Keratinocyte (primary cell): Measurements from ENCODE around the gene DIAPH2. TPM values are rescaled to one million over a fixed set of nuclear protein-coding genes. Genes with fewer than 3 reads are reported as not detected.

Source experiments
- DNase-seq: peaks from one replicate; pipeline ENCODE4 v3.0.0-alpha.2; 2011; ENCODE audit warnings: low read depth, missing footprints, low spot score
- FAIRE-seq: peaks from 2 replicates; lab custom pipeline; 2011; peaks lifted over from hg19 to GRCh38; lab: Jason Lieb, UNC
- H2AFZ ChIP-seq: 2 replicates; pipeline ENCODE4 v1.6.0; 2012; ENCODE audit warnings: low read length, control low read depth, inconsistent platforms; ENCODE audit not compliant: control insufficient read depth
- H3K27ac ChIP-seq: 2 replicates; pipeline ENCODE4 v1.5.1; 2011; ENCODE audit warnings: low read length; ENCODE audit not compliant: control insufficient read depth, insufficient read depth
- H3K27me3 ChIP-seq: 3 replicates; pipeline ENCODE4 v1.6.0; 2011; ENCODE audit warnings: low read length; ENCODE audit not compliant: control insufficient read depth, insufficient read depth; ENCODE audit errors: extremely low read depth
- H3K36me3 ChIP-seq, 2 experiments: 2 replicates in 1 of 2; 3 replicates in 1 of 2; pipeline ENCODE4 v1.5.1; 2011; ENCODE audit warnings: low read length in 2 of 2, mild to moderate bottlenecking in 1 of 2; ENCODE audit not compliant: control insufficient read depth in 2 of 2, insufficient read depth in 2 of 2; ENCODE audit errors: extremely low read depth in 1 of 2
- H3K4me1 ChIP-seq: 3 replicates; pipeline ENCODE4 v1.5.1; 2011; ENCODE audit warnings: low read length; ENCODE audit not compliant: control insufficient read depth, insufficient read depth; ENCODE audit errors: extremely low read depth
- H3K4me2 ChIP-seq: 3 replicates; pipeline ENCODE4 v1.6.0; 2011; ENCODE audit warnings: low read depth, low read length; ENCODE audit not compliant: control insufficient read depth, insufficient read depth; ENCODE audit errors: extremely low read depth
- H3K4me3 ChIP-seq, 3 experiments: fragments of 200-600 bp in 1 of 3; sonication (generic) in 1 of 3; 2 replicates in 2 of 3; 3 replicates in 1 of 3; pipeline ENCODE4 v1.5.1; 2011 to 2016; ENCODE audit warnings: low read length in 3 of 3, mild to moderate bottlenecking in 3 of 3, control low read depth in 2 of 3, inconsistent platforms in 1 of 3, low read depth in 1 of 3, mixed read lengths in 1 of 3, mixed run types in 1 of 3, moderate library complexity in 1 of 3; ENCODE audit not compliant: control insufficient read depth in 2 of 3, insufficient read depth in 2 of 3; ENCODE audit errors: extremely low read depth in 1 of 3
- H3K79me2 ChIP-seq: 2 replicates; pipeline ENCODE4 v1.6.0; 2012; ENCODE audit warnings: low read length; ENCODE audit not compliant: control insufficient read depth, insufficient read depth
- H3K9ac ChIP-seq: 3 replicates; pipeline ENCODE4 v1.6.0; 2011; ENCODE audit warnings: low read length; ENCODE audit not compliant: control insufficient read depth, insufficient read depth; ENCODE audit errors: extremely low read depth
- H3K9me1 ChIP-seq: 3 replicates; pipeline ENCODE4 v1.6.0; 2011; ENCODE audit warnings: low read length; ENCODE audit not compliant: control insufficient read depth, insufficient read depth; ENCODE audit errors: extremely low read depth
- H3K9me3 ChIP-seq: 2 replicates; pipeline ENCODE4 v1.5.1; 2012; ENCODE audit warnings: low read depth, low read length; ENCODE audit not compliant: control insufficient read depth
- H4K20me1 ChIP-seq: 3 replicates; pipeline ENCODE4 v1.6.0; 2011; ENCODE audit warnings: low read length; ENCODE audit not compliant: control insufficient read depth, insufficient read depth; ENCODE audit errors: extremely low read depth
- EZH2 ChIP-seq: IDR thresholded peaks from one replicate; pipeline ENCODE4 v1.6.1; 2012; ENCODE audit warnings: inconsistent platforms, mild to moderate bottlenecking, low read length, moderate library complexity
- dilution Hi-C: fragments of 300-500 bp; cut with MboI; formaldehyde crosslinking; loops from one replicate; pipeline ENCODE4 v1.7.0; 2020; ENCODE audit warnings: low sequenced_read_pairs; ENCODE audit not compliant: extremely low pct_ligation_motif_present
- polyA plus RNA-seq, 5 experiments: library from polyadenylated mRNA; depleted of rRNA in 3 of 5; stranded (reverse) in 3 of 5; stranded (forward) in 1 of 5; unstranded in 1 of 5; fragments of >200 nt; gene quantifications; 1 replicate in 1 of 5; 2 replicates in 3 of 5; 3 replicates in 1 of 5; pipeline versions ENCODE4 v1.2.1 to v1.2.3, GENCODE V29; 2011 to 2012; ENCODE audit warnings: missing spikeins in 2 of 5, low read depth in 1 of 5, low replicate concordance in 1 of 5
- TF ChIP-seq, protein P1 (sequence below), 3 experiments: IDR thresholded peaks in 1 of 3; conservative IDR thresholded peaks in 1 of 3; optimal IDR thresholded peaks in 1 of 3; 2 replicates in 2 of 3; 3 replicates in 1 of 3; pipeline versions ENCODE3 to v1.5.1; 2011; ENCODE audit warnings: low read length in 3 of 3, mild to moderate bottlenecking in 3 of 3, moderate library complexity in 2 of 3, control low read depth in 1 of 3, inconsistent platforms in 1 of 3; ENCODE audit not compliant: insufficient read depth in 2 of 3; ENCODE audit errors: extremely low read depth in 1 of 3

DIAPH2 gene
- polyA plus RNA-seq, 1 donor (not counting 4 experiments of a cell fraction or from before 2014, with no cell fraction given), result 7.4 TPM

DNA sequence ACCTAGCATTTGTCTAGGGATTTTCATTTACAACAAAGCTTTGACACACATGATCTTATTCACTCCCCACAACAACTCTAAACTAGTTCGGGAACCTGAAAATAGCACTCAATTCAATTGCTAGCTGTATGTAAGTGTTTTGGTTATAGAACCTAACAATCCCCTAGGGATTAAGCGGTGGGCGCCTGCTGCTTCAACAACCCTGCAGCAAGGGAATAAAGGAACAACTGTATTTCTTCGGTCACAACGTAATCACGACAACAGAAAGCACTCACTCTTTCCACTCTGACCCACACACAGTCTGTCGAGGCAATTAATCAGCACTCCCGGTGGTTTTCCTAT lies 674 bp upstream of the DIAPH2 start:
- no peak for FAIRE-seq
- H3K27ac ChIP-seq, result peak overlapping the region; percentile 77
- H3K9ac ChIP-seq, result peak overlapping the region; percentile 79

GRCh38 chrX:96685210-96686099 lies 813 bp downstream of the DIAPH2 start:
- no peak for TF ChIP-seq EZH2
- TF ChIP-seq, protein P1, sequence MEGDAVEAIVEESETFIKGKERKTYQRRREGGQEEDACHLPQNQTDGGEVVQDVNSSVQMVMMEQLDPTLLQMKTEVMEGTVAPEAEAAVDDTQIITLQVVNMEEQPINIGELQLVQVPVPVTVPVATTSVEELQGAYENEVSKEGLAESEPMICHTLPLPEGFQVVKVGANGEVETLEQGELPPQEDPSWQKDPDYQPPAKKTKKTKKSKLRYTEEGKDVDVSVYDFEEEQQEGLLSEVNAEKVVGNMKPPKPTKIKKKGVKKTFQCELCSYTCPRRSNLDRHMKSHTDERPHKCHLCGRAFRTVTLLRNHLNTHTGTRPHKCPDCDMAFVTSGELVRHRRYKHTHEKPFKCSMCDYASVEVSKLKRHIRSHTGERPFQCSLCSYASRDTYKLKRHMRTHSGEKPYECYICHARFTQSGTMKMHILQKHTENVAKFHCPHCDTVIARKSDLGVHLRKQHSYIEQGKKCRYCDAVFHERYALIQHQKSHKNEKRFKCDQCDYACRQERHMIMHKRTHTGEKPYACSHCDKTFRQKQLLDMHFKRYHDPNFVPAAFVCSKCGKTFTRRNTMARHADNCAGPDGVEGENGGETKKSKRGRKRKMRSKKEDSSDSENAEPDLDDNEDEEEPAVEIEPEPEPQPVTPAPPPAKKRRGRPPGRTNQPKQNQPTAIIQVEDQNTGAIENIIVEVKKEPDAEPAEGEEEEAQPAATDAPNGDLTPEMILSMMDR (optimal IDR thresholded peaks at IDR 0.05 in 1 of 3, IDR thresholded peaks at IDR 0.05 in 1 of 3, conservative IDR thresholded peaks at IDR 0.05 in 1 of 3; ENCODE audit: extremely low read depth in 1 of 3, insufficient read depth in 2 of 3, low read length in 3 of 3), result no peak
- Histone ChIP-seq H3K79me2 (peaks cover 11% of the 10 kb centered on the region), H3K4me2 (peak overlapping the region; percentile 78), H3K27me3 (no peaks in the 10 kb centered on the region), H3K9me3 (no peaks in the 10 kb centered on the region), H2AFZ (peak overlapping the region; percentile 57), H3K4me1 (peaks cover 2% of the 10 kb centered on the region), H3K27ac (peak overlapping the region; percentile 77), H4K20me1 (no peaks in the 10 kb centered on the region), H3K9me1 (no peaks in the 10 kb centered on the region), H3K36me3 (no peaks in the 10 kb centered on the region), H3K9ac (peak overlapping the region; percentile 79), H3K4me3 (peak overlapping the region; percentile 35 to 76 (median 63))
- DNase-seq (no peak), FAIRE-seq (no peak)
- dilution Hi-C loops, result no loop called here

More for the DNA sequence above, 674 bp upstream of the DIAPH2 start:
- Histone ChIP-seq H3K4me1 (peaks cover 2% of the 10 kb centered on the region), H4K20me1 (no peaks in the 10 kb centered on the region), H3K36me3 (no peaks in the 10 kb centered on the region), H3K27me3 (no peaks in the 10 kb centered on the region), H2AFZ (peak overlapping the region; percentile 48), H3K4me3 (peak overlapping the region; percentile 35 to 76 (median 63)), H3K4me2 (peak overlapping the region; percentile 78), H3K9me3 (no peaks in the 10 kb centered on the region), H3K79me2 (peaks cover 9% of the 10 kb centered on the region), H3K9me1 (no peaks in the 10 kb centered on the region)
- no peak for DNase-seq
- dilution Hi-C loops, result no loop called here
- TF ChIP-seq EZH2, result no peak
- TF ChIP-seq, protein P1 (optimal IDR thresholded peaks at IDR 0.05 in 1 of 3, IDR thresholded peaks at IDR 0.05 in 1 of 3, conservative IDR thresholded peaks at IDR 0.05 in 1 of 3; ENCODE audit: extremely low read depth in 1 of 3, insufficient read depth in 2 of 3, low read length in 3 of 3), result no peak
